ENCODE results near the gene OIT3.

The OIT3 gene

DNA sequence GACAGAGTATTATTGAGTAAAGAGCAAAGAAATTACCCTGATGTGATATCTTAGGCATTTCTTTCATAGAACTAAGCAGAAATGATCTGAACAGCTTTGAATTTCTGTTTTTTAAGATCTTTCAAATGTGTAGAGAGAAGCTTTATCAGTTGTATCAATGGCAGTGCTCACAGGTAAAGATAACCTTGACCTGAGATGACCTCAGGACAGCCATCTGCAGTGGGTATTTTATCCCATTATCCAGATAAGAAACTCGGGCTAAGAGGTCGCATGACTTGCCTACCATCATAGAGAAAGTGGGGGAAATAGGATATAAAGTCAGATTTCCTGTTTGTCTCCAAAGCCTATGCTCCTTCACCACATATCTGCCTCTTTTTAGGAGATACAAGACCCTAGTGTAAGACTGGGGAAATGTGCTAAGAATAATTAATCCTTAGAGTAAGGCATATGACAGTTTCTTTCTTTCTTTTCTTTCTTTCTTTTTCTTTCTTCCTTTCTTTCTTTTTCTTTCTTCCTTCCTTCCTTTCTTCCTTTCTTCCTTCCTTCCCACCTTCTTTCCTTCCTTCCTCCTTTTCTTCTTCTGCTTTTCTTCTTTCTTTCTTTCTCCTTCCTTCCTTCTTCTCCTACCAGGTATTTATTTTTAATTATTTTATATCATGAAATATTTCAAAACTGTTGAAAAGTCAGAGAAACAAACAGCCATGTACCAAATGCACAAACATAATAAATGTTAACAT lies 50.1 kb downstream of the OIT3 start:
- Histone ChIP-seq H2AFZ (ENCODE audit: low read depth) (no peak overlapping the region), H3K4me3 (IDR thresholded peaks at IDR 0.05; ENCODE audit: insufficient read depth, low read depth, low read length) (no peak overlapping the region), H3K4me2 (no peak overlapping the region), H3K27me3 (ENCODE audit: insufficient read depth, low read depth) (no peaks in the 10 kb centered on the region), H3K9ac (no peak overlapping the region), H3K27ac (no peak overlapping the region), H3K4me1 (ENCODE audit: low read depth, poor library complexity, severe bottlenecking) (no peaks in the 10 kb centered on the region), H3K36me3 (ENCODE audit: insufficient read depth) (no peaks in the 10 kb centered on the region), H4K20me1 (ENCODE audit: insufficient read depth) (no peaks in the 10 kb centered on the region), H3K79me2 (ENCODE audit: insufficient read depth, low read depth) (no peaks in the 10 kb centered on the region)
- TF ChIP-seq, protein P1, sequence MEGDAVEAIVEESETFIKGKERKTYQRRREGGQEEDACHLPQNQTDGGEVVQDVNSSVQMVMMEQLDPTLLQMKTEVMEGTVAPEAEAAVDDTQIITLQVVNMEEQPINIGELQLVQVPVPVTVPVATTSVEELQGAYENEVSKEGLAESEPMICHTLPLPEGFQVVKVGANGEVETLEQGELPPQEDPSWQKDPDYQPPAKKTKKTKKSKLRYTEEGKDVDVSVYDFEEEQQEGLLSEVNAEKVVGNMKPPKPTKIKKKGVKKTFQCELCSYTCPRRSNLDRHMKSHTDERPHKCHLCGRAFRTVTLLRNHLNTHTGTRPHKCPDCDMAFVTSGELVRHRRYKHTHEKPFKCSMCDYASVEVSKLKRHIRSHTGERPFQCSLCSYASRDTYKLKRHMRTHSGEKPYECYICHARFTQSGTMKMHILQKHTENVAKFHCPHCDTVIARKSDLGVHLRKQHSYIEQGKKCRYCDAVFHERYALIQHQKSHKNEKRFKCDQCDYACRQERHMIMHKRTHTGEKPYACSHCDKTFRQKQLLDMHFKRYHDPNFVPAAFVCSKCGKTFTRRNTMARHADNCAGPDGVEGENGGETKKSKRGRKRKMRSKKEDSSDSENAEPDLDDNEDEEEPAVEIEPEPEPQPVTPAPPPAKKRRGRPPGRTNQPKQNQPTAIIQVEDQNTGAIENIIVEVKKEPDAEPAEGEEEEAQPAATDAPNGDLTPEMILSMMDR (conservative IDR thresholded peaks at IDR 0.05; ENCODE audit: low read depth, low read length) = no peak

- no peak overlapping the region for H3K9ac ChIP-seq
- no peak overlapping the region for H3K4me3 ChIP-seq (IDR thresholded peaks at IDR 0.05; ENCODE audit: insufficient read depth, low read depth, low read length)
- no peak overlapping the region for H2AFZ ChIP-seq (ENCODE audit: low read depth)
- no peak overlapping the region for H3K4me2 ChIP-seq
- H3K36me3 ChIP-seq (ENCODE audit: insufficient read depth) = no peaks in the 10 kb centered on the region
- no peak overlapping the region for H3K27ac ChIP-seq
- TF ChIP-seq, protein P1 (conservative IDR thresholded peaks at IDR 0.05; ENCODE audit: low read depth, low read length) = no peak
- no peaks in the 10 kb centered on the region for H3K4me1 ChIP-seq (ENCODE audit: low read depth, poor library complexity, severe bottlenecking)
- no peaks in the 10 kb centered on the region for H3K79me2 ChIP-seq (ENCODE audit: insufficient read depth, low read depth)
- no peaks in the 10 kb centered on the region for H3K27me3 ChIP-seq (ENCODE audit: insufficient read depth, low read depth)
- no peaks in the 10 kb centered on the region for H4K20me1 ChIP-seq (ENCODE audit: insufficient read depth)
These were observed 53.4 kb downstream of the OIT3 start for GRCh38 chr10:72946963-72947362.

- H3K4me3 ChIP-seq (IDR thresholded peaks at IDR 0.05; ENCODE audit: insufficient read depth, low read depth, low read length) = no peak overlapping the region
- H3K27ac ChIP-seq = no peak overlapping the region
- no peaks in the 10 kb centered on the region for H4K20me1 ChIP-seq (ENCODE audit: insufficient read depth)
- H2AFZ ChIP-seq (ENCODE audit: low read depth) = no peak overlapping the region
- no peak overlapping the region for H3K4me2 ChIP-seq
- H3K4me1 ChIP-seq (ENCODE audit: low read depth, poor library complexity, severe bottlenecking) = no peaks in the 10 kb centered on the region
- H3K27me3 ChIP-seq (ENCODE audit: insufficient read depth, low read depth) = no peaks in the 10 kb centered on the region
- no peaks in the 10 kb centered on the region for H3K36me3 ChIP-seq (ENCODE audit: insufficient read depth)
- TF ChIP-seq, protein P1 (conservative IDR thresholded peaks at IDR 0.05; ENCODE audit: low read depth, low read length) = no peak
- H3K9ac ChIP-seq = no peak overlapping the region
- no peaks in the 10 kb centered on the region for H3K79me2 ChIP-seq (ENCODE audit: insufficient read depth, low read depth)
These were observed 55.2 kb downstream of the OIT3 start for GRCh38 chr10:72948762-72949161.

DNA sequence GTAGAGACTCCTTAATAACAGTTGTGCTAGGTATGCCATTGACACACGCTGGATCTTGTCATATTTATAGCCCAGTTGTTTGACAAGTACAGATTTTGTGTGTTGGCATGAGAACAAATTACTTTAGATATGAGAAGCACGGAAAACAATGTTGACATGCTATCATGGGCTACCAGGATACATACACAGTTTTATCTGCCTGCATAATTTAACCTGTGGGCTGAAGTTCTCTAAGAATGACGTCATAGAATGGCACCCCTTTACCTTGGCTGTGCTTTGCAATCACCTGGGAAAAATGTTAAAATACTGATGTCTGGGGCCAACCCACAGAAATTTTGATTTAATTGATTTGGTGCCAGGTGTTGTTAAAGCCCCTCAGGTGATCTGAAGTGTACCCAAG lies 58.2 kb downstream of the OIT3 start:
- H2AFZ ChIP-seq (ENCODE audit: low read depth) = no peak overlapping the region
- no peaks in the 10 kb centered on the region for H3K27me3 ChIP-seq (ENCODE audit: insufficient read depth, low read depth)
- TF ChIP-seq, protein P1 (conservative IDR thresholded peaks at IDR 0.05; ENCODE audit: low read depth, low read length) = no peak
- H3K9ac ChIP-seq = no peak overlapping the region
- H3K4me1 ChIP-seq (ENCODE audit: low read depth, poor library complexity, severe bottlenecking) = no peaks in the 10 kb centered on the region
- H4K20me1 ChIP-seq (ENCODE audit: insufficient read depth) = no peaks in the 10 kb centered on the region
- no peak overlapping the region for H3K4me2 ChIP-seq
- no peak overlapping the region for H3K27ac ChIP-seq
- H3K4me3 ChIP-seq (IDR thresholded peaks at IDR 0.05; ENCODE audit: insufficient read depth, low read depth, low read length) = no peak overlapping the region
- no peaks in the 10 kb centered on the region for H3K79me2 ChIP-seq (ENCODE audit: insufficient read depth, low read depth)
- no peaks in the 10 kb centered on the region for H3K36me3 ChIP-seq (ENCODE audit: insufficient read depth)
